ENCODE data around the gene DNAH14. TPM values are rescaled to one million over a fixed set of nuclear protein-coding genes. Genes with fewer than 3 reads are reported as not detected.

The DNAH14 gene
- total RNA-seq, 2 donors from 2014 or later: 36.6 to 41.6 TPM

DNA sequence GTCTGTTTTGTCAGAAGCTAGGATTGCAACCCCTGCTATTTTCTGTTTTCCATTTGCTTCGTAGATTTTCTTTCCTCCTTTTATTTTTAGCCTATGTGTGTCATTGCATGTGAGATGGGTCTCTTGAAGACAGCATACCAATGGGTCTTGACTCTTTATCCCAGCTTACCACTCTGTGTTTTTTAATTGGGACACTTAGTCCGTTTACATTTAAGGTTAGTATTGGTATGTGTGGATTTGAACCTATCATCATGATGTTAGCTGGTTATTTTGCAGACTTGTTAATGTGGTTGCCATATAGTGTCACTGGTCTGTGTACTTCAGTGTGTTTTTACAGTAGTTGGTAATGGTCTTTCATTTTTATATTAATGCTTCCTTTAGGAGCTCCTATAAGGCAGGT is 141.5 kb downstream of the DNAH14 start:
- Histone ChIP-seq H3K4me3 (ENCODE audit: low read length) (no peak overlapping the region), H3K4me1 (ENCODE audit: control insufficient read depth, insufficient read depth, low read length) (no peaks in the 10 kb centered on the region), H3K9me3 (ENCODE audit: control insufficient read depth, low read length) (no peaks in the 10 kb centered on the region), H3K9ac (ENCODE audit: extremely low read depth, low read length, poor library complexity, severe bottlenecking) (no peak overlapping the region), H3K27me3 (ENCODE audit: control insufficient read depth, insufficient read depth, low read length, poor library complexity, severe bottlenecking) (no peaks in the 10 kb centered on the region), H3K27ac (ENCODE audit: low read depth, low read length) (no peak overlapping the region), H3K36me3 (ENCODE audit: control insufficient read depth, insufficient read depth, low read length) (no peaks in the 10 kb centered on the region)
- WGBS, 2 experiments (ENCODE audit: insufficient coverage in 1 of 2, insufficient read length in 1 of 2): 47% methylated on average over 2 of the region's 2 CpGs; no CpG with 5 or more reads in 1 of the 2 experiments
- H3K27me3 Mint-ChIP-seq (ENCODE audit: insufficient read depth): no peaks in the 10 kb centered on the region
- H3K27ac Mint-ChIP-seq: no peak overlapping the region
- peaks cover 36% of the 10 kb centered on the region for H3K9me3 Mint-ChIP-seq
- DNase-seq: no peak
- peaks cover 36% of the 10 kb centered on the region for H3K36me3 Mint-ChIP-seq (ENCODE audit: low read depth)
- no peak overlapping the region for H3K4me3 Mint-ChIP-seq
- no peaks in the 10 kb centered on the region for H3K4me1 Mint-ChIP-seq
- TF ChIP-seq, protein P1, sequence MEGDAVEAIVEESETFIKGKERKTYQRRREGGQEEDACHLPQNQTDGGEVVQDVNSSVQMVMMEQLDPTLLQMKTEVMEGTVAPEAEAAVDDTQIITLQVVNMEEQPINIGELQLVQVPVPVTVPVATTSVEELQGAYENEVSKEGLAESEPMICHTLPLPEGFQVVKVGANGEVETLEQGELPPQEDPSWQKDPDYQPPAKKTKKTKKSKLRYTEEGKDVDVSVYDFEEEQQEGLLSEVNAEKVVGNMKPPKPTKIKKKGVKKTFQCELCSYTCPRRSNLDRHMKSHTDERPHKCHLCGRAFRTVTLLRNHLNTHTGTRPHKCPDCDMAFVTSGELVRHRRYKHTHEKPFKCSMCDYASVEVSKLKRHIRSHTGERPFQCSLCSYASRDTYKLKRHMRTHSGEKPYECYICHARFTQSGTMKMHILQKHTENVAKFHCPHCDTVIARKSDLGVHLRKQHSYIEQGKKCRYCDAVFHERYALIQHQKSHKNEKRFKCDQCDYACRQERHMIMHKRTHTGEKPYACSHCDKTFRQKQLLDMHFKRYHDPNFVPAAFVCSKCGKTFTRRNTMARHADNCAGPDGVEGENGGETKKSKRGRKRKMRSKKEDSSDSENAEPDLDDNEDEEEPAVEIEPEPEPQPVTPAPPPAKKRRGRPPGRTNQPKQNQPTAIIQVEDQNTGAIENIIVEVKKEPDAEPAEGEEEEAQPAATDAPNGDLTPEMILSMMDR (conservative IDR thresholded peaks at IDR 0.05): no peak

DNA sequence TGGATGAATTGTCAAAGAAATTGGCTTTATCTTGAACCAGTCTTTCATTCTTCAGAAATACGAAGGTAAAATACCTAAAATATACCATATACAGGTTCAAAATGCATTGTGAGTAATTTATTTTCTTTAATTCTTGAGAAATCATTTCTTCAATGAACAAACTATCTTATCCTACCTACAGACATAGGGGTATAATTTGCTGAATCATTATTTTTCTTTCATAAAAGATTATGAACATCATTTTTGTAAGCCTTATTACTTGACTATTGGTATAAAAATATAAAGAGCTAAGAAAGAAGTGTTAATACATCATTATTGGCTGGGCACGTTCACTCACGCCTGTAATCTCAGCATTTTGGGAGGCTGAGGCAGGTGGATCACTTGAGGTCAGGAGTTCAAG is 167.7 kb downstream of the DNAH14 start:
- Histone ChIP-seq H3K36me3 (ENCODE audit: control insufficient read depth, insufficient read depth, low read length) (no peaks in the 10 kb centered on the region), H3K4me1 (ENCODE audit: control insufficient read depth, insufficient read depth, low read length) (no peaks in the 10 kb centered on the region), H3K4me3 (ENCODE audit: low read length) (no peak overlapping the region), H3K27ac (ENCODE audit: low read depth, low read length) (no peak overlapping the region), H3K9me3 (ENCODE audit: control insufficient read depth, low read length) (peaks cover 23% of the 10 kb centered on the region), H3K9ac (ENCODE audit: extremely low read depth, low read length, poor library complexity, severe bottlenecking) (no peak overlapping the region), H3K27me3 (ENCODE audit: control insufficient read depth, insufficient read depth, low read length, poor library complexity, severe bottlenecking) (no peaks in the 10 kb centered on the region)
- no peaks in the 10 kb centered on the region for H3K36me3 Mint-ChIP-seq (ENCODE audit: low read depth)
- no peak overlapping the region for H3K27ac Mint-ChIP-seq
- H3K9me3 Mint-ChIP-seq: peaks cover 32% of the 10 kb centered on the region
- no peaks in the 10 kb centered on the region for H3K4me1 Mint-ChIP-seq
- H3K4me3 Mint-ChIP-seq: no peak overlapping the region
- 89 to 100% methylated on average over 2 to 3 of the region's 3 CpGs for WGBS, 2 experiments (ENCODE audit: insufficient coverage in 1 of 2, insufficient read length in 1 of 2)
- H3K27me3 Mint-ChIP-seq (ENCODE audit: insufficient read depth): no peaks in the 10 kb centered on the region
- TF ChIP-seq, protein P1 (conservative IDR thresholded peaks at IDR 0.05): no peak
- no peak for DNase-seq

DNA sequence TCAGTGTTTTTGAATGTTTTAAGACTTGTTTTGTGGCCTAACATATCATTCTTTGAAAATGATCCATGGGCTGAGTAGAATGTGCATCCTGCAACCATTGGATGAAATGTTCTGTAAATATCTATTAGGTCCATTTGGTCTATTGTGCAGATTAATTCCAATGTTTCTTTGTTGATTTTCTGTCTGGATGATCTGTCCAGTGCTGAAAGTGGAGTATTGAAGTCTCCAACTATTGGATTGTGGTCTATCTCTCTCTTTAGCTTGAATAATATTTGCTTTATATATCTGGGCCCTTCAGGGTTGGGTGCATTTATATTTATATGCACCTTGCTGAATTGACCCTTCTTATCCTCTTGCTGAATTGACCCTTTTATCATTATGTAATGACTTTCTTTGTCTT is 181.5 kb downstream of the DNAH14 start:
- H3K4me3 ChIP-seq (ENCODE audit: low read length): no peak overlapping the region
- no peak overlapping the region for H3K4me3 Mint-ChIP-seq
- no peak overlapping the region for H3K27ac Mint-ChIP-seq
- H3K4me1 ChIP-seq (ENCODE audit: control insufficient read depth, insufficient read depth, low read length): no peaks in the 10 kb centered on the region
- no peak for DNase-seq
- no peak overlapping the region for H3K27ac ChIP-seq (ENCODE audit: low read depth, low read length)
- no peaks in the 10 kb centered on the region for H3K27me3 Mint-ChIP-seq (ENCODE audit: insufficient read depth)
- peaks cover 7% of the 10 kb centered on the region for H3K36me3 Mint-ChIP-seq (ENCODE audit: low read depth)
- H3K27me3 ChIP-seq (ENCODE audit: control insufficient read depth, insufficient read depth, low read length, poor library complexity, severe bottlenecking): no peaks in the 10 kb centered on the region
- TF ChIP-seq, protein P1 (conservative IDR thresholded peaks at IDR 0.05): no peak
- peaks cover 27% of the 10 kb centered on the region for H3K9me3 Mint-ChIP-seq
- H3K36me3 ChIP-seq (ENCODE audit: control insufficient read depth, insufficient read depth, low read length): no peaks in the 10 kb centered on the region
- H3K9ac ChIP-seq (ENCODE audit: extremely low read depth, low read length, poor library complexity, severe bottlenecking): no peak overlapping the region
- no peaks in the 10 kb centered on the region for H3K4me1 Mint-ChIP-seq
- peaks cover 11% of the 10 kb centered on the region for H3K9me3 ChIP-seq (ENCODE audit: control insufficient read depth, low read length)
